H1 (cell line): ENCODE data around the gene EPN3. TPM values are rescaled to one million over a fixed set of nuclear protein-coding genes. Genes with fewer than 3 reads are reported as not detected.

Experiments
- CTCF ChIA-PET: fragments of 300-600 bp; sonication (Branson Sonifier 250); formaldehyde crosslinking; loops from one replicate; lab custom pipeline; 2021; ENCODE audit not compliant: partially characterized antibody; lab: Charles Lee
- POLR2A ChIA-PET: fragments of 300-600 bp; sonication (Branson Sonifier 250); formaldehyde crosslinking; loops from one replicate; lab custom pipeline; 2021; ENCODE audit warnings: inconsistent platforms; ENCODE audit not compliant: partially characterized antibody; lab: Charles Lee
- DNase-seq, 2 experiments: peaks; one replicate each; pipeline versions ENCODE4 v3.0.0 to v3.0.0-alpha.2; 2010 to 2022; ENCODE audit warnings: low spot score in 2 of 2, low read depth in 1 of 2, mixed read lengths in 1 of 2
- FAIRE-seq: peaks from 2 replicates; lab custom pipeline; 2011; peaks lifted over from hg19 to GRCh38; lab: Jason Lieb, UNC
- H2AFZ ChIP-seq: 2 replicates; pipeline ENCODE4 v1.8.1; 2012; ENCODE audit warnings: low read length, inconsistent platforms
- H2AK5ac ChIP-seq: 2 replicates; pipeline ENCODE4 v1.6.1; 2013; ENCODE audit warnings: low read depth, low read length
- H2BK120ac ChIP-seq: replicated peaks from 2 replicates; pipeline ENCODE3; 2013; ENCODE audit warnings: low read depth, low read length, inconsistent platforms
- H2BK12ac ChIP-seq: 2 replicates; pipeline ENCODE4 v1.6.1; 2013; ENCODE audit warnings: low read depth, low read length
- H2BK15ac ChIP-seq: 2 replicates; pipeline ENCODE4 v1.6.1; 2013; ENCODE audit warnings: low read length
- H2BK20ac ChIP-seq: 2 replicates; pipeline ENCODE4 v1.6.1; 2013; ENCODE audit warnings: low read length
- H2BK5ac ChIP-seq: 2 replicates; pipeline ENCODE4 v1.6.1; 2013; ENCODE audit warnings: low read depth, low read length
- H3K14ac ChIP-seq: 2 replicates; pipeline ENCODE4 v1.6.1; 2013; ENCODE audit warnings: inconsistent platforms; ENCODE audit not compliant: insufficient read length
- H3K18ac ChIP-seq: 2 replicates; pipeline ENCODE4 v1.6.1; 2013; ENCODE audit warnings: low read length; ENCODE audit errors: extremely low read depth
- H3K23ac ChIP-seq: 2 replicates; pipeline ENCODE4 v1.6.1; 2013; ENCODE audit warnings: inconsistent platforms; ENCODE audit not compliant: insufficient read length
- H3K23me2 ChIP-seq: 2 replicates; pipeline ENCODE4 v1.6.1; 2013; ENCODE audit warnings: low read depth, low read length
- H3K27ac ChIP-seq: 2 replicates; pipeline ENCODE4 v1.6.1; 2011; ENCODE audit warnings: low read depth, low read length, inconsistent platforms
- H3K27me3 ChIP-seq, 4 experiments: replicated peaks in 1 of 4; 1 replicate in 1 of 4; 2 replicates in 3 of 4; pipeline versions ENCODE4 v1.6.1 to v1.8.1; 2011 to 2013; ENCODE audit warnings: low read length in 3 of 4, mild to moderate bottlenecking in 3 of 4, inconsistent platforms in 2 of 4, mixed read lengths in 2 of 4, moderate library complexity in 1 of 4; ENCODE audit not compliant: control insufficient read depth in 3 of 4, insufficient read depth in 3 of 4; ENCODE audit errors: extremely low read depth in 1 of 4
- H3K36me3 ChIP-seq, 4 experiments: 2 replicates each; pipeline versions ENCODE4 v1.6.1 to v1.8.1; 2011 to 2013; ENCODE audit warnings: mild to moderate bottlenecking in 4 of 4, low read length in 3 of 4, moderate library complexity in 2 of 4, control low read depth in 1 of 4, inconsistent platforms in 1 of 4; ENCODE audit not compliant: insufficient read depth in 4 of 4, control insufficient read depth in 2 of 4
- H3K4ac ChIP-seq: replicated peaks from 2 replicates; pipeline ENCODE3; 2013; ENCODE audit warnings: low read length, low read depth, mixed read lengths, inconsistent platforms; ENCODE audit not compliant: insufficient read length
- H3K4me1 ChIP-seq, 4 experiments: replicated peaks in 1 of 4; 1 replicate in 1 of 4; 2 replicates in 3 of 4; pipeline versions ENCODE4 v1.6.1 to v1.8.1; 2011 to 2013; ENCODE audit warnings: low read length in 3 of 4, inconsistent platforms in 2 of 4, mixed read lengths in 1 of 4; ENCODE audit not compliant: insufficient read depth in 4 of 4, control insufficient read depth in 3 of 4
- H3K4me2 ChIP-seq, 2 experiments: 2 replicates each; pipeline versions ENCODE4 v1.6.1 to v1.8.1; 2011 to 2013; ENCODE audit warnings: low read depth in 2 of 2, low read length in 2 of 2, control low read depth in 1 of 2, inconsistent platforms in 1 of 2, mild to moderate bottlenecking in 1 of 2; ENCODE audit not compliant: insufficient read depth in 1 of 2
- H3K4me3 ChIP-seq, 4 experiments: fragments of 200-600, 300-600 bp in 1 of 4; sonication (generic), shearing (Covaris generic), sonication (Bioruptor Twin) in 1 of 4; 2 replicates each; pipeline versions ENCODE4 v1.5.1 to v1.8.1; 2011 to 2016; ENCODE audit warnings: low read length in 4 of 4, low read depth in 3 of 4, control low read depth in 2 of 4, inconsistent platforms in 2 of 4, mild to moderate bottlenecking in 2 of 4, mixed read lengths in 1 of 4, moderate library complexity in 1 of 4; ENCODE audit not compliant: insufficient read depth in 2 of 4; ENCODE audit errors: extremely low read depth in 1 of 4
- H3K56ac ChIP-seq: replicated peaks from 2 replicates; pipeline ENCODE3; 2013; ENCODE audit warnings: low read depth, mild to moderate bottlenecking, mixed read lengths, low read length, inconsistent platforms; ENCODE audit not compliant: insufficient read length
- H3K79me1 ChIP-seq: 2 replicates; pipeline ENCODE4 v1.6.1; 2013; ENCODE audit warnings: low read depth, low read length, control low read depth
- H3K79me2 ChIP-seq, 2 experiments: 2 replicates each; pipeline versions ENCODE4 v1.6.1 to v1.8.1; 2012 to 2013; ENCODE audit warnings: low read length in 2 of 2, mild to moderate bottlenecking in 2 of 2, inconsistent platforms in 1 of 2; ENCODE audit not compliant: insufficient read depth in 2 of 2, control insufficient read depth in 1 of 2
- H3K9ac ChIP-seq, 4 experiments: replicated peaks in 1 of 4; 1 replicate in 1 of 4; 2 replicates in 3 of 4; pipeline versions ENCODE4 v1.6.1 to v1.8.1; 2011 to 2013; ENCODE audit warnings: low read depth in 3 of 4, low read length in 3 of 4, control low read depth in 2 of 4, mild to moderate bottlenecking in 2 of 4, moderate library complexity in 2 of 4, inconsistent platforms in 1 of 4; ENCODE audit errors: extremely low read depth in 1 of 4
- H3K9me3 ChIP-seq, 2 experiments: 2 replicates each; pipeline versions ENCODE4 v1.6.1 to v1.8.1; 2012 to 2013; ENCODE audit warnings: mild to moderate bottlenecking in 2 of 2, moderate library complexity in 2 of 2, control low read depth in 1 of 2, inconsistent platforms in 1 of 2, low read depth in 1 of 2, low read length in 1 of 2, mixed read lengths in 1 of 2; ENCODE audit not compliant: insufficient read depth in 2 of 2
- H4K20me1 ChIP-seq, 2 experiments: replicated peaks in 1 of 2; 2 replicates each; pipeline versions ENCODE3 to v1.8.1; 2011 to 2013; ENCODE audit warnings: inconsistent platforms in 2 of 2, low read length in 2 of 2, mild to moderate bottlenecking in 1 of 2; ENCODE audit not compliant: insufficient read depth in 2 of 2, control insufficient read depth in 1 of 2
- H4K5ac ChIP-seq: 2 replicates; pipeline ENCODE4 v1.6.1; 2013; ENCODE audit warnings: low read length, low read depth, mixed read lengths, inconsistent platforms; ENCODE audit not compliant: insufficient read length
- H4K8ac ChIP-seq: 2 replicates; pipeline ENCODE4 v1.8.0; 2013; ENCODE audit warnings: mild to moderate bottlenecking, moderate library complexity, low read length, inconsistent platforms; ENCODE audit not compliant: insufficient read depth; ENCODE audit errors: extremely low read depth
- H4K91ac ChIP-seq: replicated peaks from 2 replicates; pipeline ENCODE3; 2013; ENCODE audit warnings: low read length, mixed read lengths, inconsistent platforms; ENCODE audit not compliant: insufficient read length
- CHD2 ChIP-seq: IDR thresholded peaks from 2 replicates; pipeline ENCODE4 v1.6.1; 2012; ENCODE audit warnings: low read length, improper control_type of control experiment
- CTCF ChIP-seq, 3 experiments: IDR thresholded peaks; 1 replicate in 2 of 3; 2 replicates in 1 of 3; pipeline versions ENCODE4 v1.5.1 to v1.6.1; 2011; ENCODE audit warnings: low read length in 3 of 3, mild to moderate bottlenecking in 3 of 3, inconsistent platforms in 2 of 3, low read depth in 1 of 3, moderate library complexity in 1 of 3; ENCODE audit not compliant: insufficient read depth in 1 of 3; ENCODE audit errors: control extremely low read depth in 1 of 3
- HDAC2 ChIP-seq, 2 experiments: fragments of 300-600 bp in 1 of 2; sonication (generic) in 1 of 2; IDR thresholded peaks; 2 replicates each; pipeline ENCODE4 v1.6.1; 2011 to 2012; ENCODE audit warnings: low read depth in 2 of 2, low read length in 2 of 2, mild to moderate bottlenecking in 2 of 2, moderate library complexity in 2 of 2, borderline replicate concordance in 1 of 2, inconsistent platforms in 1 of 2
- KDM1A ChIP-seq: fragments of 200-600, 300-600 bp; sonication (generic); IDR thresholded peaks from 2 replicates; pipeline ENCODE4 v1.7.1; 2016; ENCODE audit warnings: mild to moderate bottlenecking, low read length, borderline replicate concordance
- MAFK ChIP-seq: IDR thresholded peaks from 2 replicates; pipeline ENCODE4 v1.6.1; 2012; ENCODE audit warnings: low read depth, mild to moderate bottlenecking, improper control_type of control experiment, low read length
- ZNF274 ChIP-seq: IDR thresholded peaks from 2 replicates; pipeline ENCODE4 v1.7.0; 2012; ENCODE audit warnings: low read length, borderline replicate concordance; ENCODE audit errors: extremely low read depth
- WGBS, 2 experiments: shearing (Covaris generic) in 1 of 2; methylation state at CpG; one replicate each; pipeline versions ENCODE4 v1.1.6 to v1.1.7; 2013 to 2015; ENCODE audit warnings: low lambda C conversion rate in 2 of 2, mixed read lengths in 2 of 2, inconsistent platforms in 1 of 2, low coverage in 1 of 2, missing lambda C conversion rate in 1 of 2; ENCODE audit not compliant: insufficient replicate concordance in 2 of 2, insufficient coverage in 1 of 2, insufficient read length in 1 of 2; ENCODE audit errors: extremely low coverage in 1 of 2, missing lambda C conversion rate in 1 of 2; 5-methylcytosine and 5-hydroxymethylcytosine counted together
- polyA plus RNA-seq, 7 experiments: library from polyadenylated mRNA; depleted of rRNA in 3 of 7; stranded (reverse) in 5 of 7; unstranded in 2 of 7; fragments of >200 nt in 5 of 7; fragments of 200-250 nt in 2 of 7; gene quantifications; 1 replicate in 5 of 7; 2 replicates in 1 of 7; 4 replicates in 1 of 7; pipeline versions ENCODE4 v1.2.1 to v1.2.3, GENCODE V29; 2011 to 2013; ENCODE audit warnings: missing spikeins in 2 of 7, mixed read lengths in 2 of 7
- total RNA-seq: library from RNA; stranded (reverse); fragmentation: NEBNext Ultra II Directional; extraction: Animal tissue kit (Norgen Biotek cat#: 25700); gene quantifications from 2 replicates; pipeline ENCODE4 v1.2.1, GENCODE V29; 2021

EPN3 gene
- total and polyA plus RNA-seq, 2 of the 8 experiments (the other 6 are each of a cell fraction or from before 2014, with no cell fraction given): 6.7 to 7.9 TPM

- no peak overlapping the region for H3K4me2 ChIP-seq
- WGBS, 2 experiments: 81% methylated on average over 15 of the region's 15 CpGs; no CpG with 5 or more reads in 1 of the 2 experiments
- no peaks in the 10 kb centered on the region; the same call in 1 of the 2 replicates for H3K79me1 ChIP-seq
- H3K4ac ChIP-seq: no peak overlapping the region
- CTCF ChIA-PET: interaction anchor here (0.6 to 6.0 kb wide), 5 partner anchors 10 to 806 kb away, joined by 3 to 42 read pairs (median 4); no protein-coding TSS in a partner anchor
- DNase-seq: peak in 1 of 2 experiments; percentile 67
- TF ChIP-seq MAFK (no peak), KDM1A (peak; percentile 80; the same call in 1 of the 2 replicates), CHD2 (no peak), CTCF (IDR thresholded peaks at IDR 0.05; ENCODE audit: control extremely low read depth in 1 of 3, insufficient read depth in 1 of 3, low read depth in 1 of 3, low read length in 3 of 3) (no peak), HDAC2 (IDR thresholded peaks at IDR 0.05; ENCODE audit: borderline replicate concordance in 1 of 2, low read depth in 2 of 2, low read length in 2 of 2) (no peak), ZNF274 (no peak)
- TF ChIP-seq, all 59 proteins: peak for 1
- peak overlapping the region; percentile 58 for H4K91ac ChIP-seq
- peaks cover 0 to 6% (median 5%) of the 10 kb centered on the region in 4 experiments; a peak in 4 of 7 replicates for H3K27me3 ChIP-seq
- no peak overlapping the region for H2AK5ac ChIP-seq
- H3K23ac ChIP-seq: no peak overlapping the region
- peaks cover 2 to 19% (median 10%) of the 10 kb centered on the region in 4 experiments for H3K4me1 ChIP-seq
- H3K27ac ChIP-seq: no peak overlapping the region
- H3K4me3 ChIP-seq: no peak overlapping the region; a peak in 1 of 8 replicates
- H3K36me3 ChIP-seq: peaks cover 0 to 3% (median 0%) of the 10 kb centered on the region in 4 experiments; a peak in 1 of 8 replicates
- peaks cover 5% of the 10 kb centered on the region; the same call in 1 of the 2 replicates for H3K23me2 ChIP-seq
- H4K8ac ChIP-seq: no peak overlapping the region; the same call in 1 of the 2 replicates
- no peak overlapping the region for H2BK12ac ChIP-seq
- peak overlapping the region; percentile 12; the same call in 1 of the 2 replicates for H2BK5ac ChIP-seq
- FAIRE-seq: peak; percentile 52
- no peak overlapping the region for H3K18ac ChIP-seq
- no peak overlapping the region for H2BK20ac ChIP-seq
- H2AFZ ChIP-seq: no peak overlapping the region
- H3K56ac ChIP-seq: no peak overlapping the region
- H2BK120ac ChIP-seq: peak overlapping the region; percentile 40
- H3K9me3 ChIP-seq: no peaks in the 10 kb centered on the region
- POLR2A ChIA-PET: interaction anchor here (1.1 kb wide), 1 partner anchor 61 kb away, joined by 3 read pairs; no protein-coding TSS in a partner anchor
- 0 out of 4 replicates have a peak, but pooled peaks cover 0 to 2% of the 10 kb centered on the region in 2 experiments for H3K79me2 ChIP-seq
- H3K9ac ChIP-seq: no peak overlapping the region
- no peak overlapping the region for H3K14ac ChIP-seq
- H4K20me1 ChIP-seq: peaks cover 0 to 1% of the 10 kb centered on the region in 2 experiments
- no peak overlapping the region for H4K5ac ChIP-seq
- H2BK15ac ChIP-seq: no peak overlapping the region
These were observed 7.4 kb downstream of the EPN3 start for GRCh38 chr17:50539762-50540559.
